ENCODE data around the gene NAB2.

- TF ChIP-seq, protein P1, sequence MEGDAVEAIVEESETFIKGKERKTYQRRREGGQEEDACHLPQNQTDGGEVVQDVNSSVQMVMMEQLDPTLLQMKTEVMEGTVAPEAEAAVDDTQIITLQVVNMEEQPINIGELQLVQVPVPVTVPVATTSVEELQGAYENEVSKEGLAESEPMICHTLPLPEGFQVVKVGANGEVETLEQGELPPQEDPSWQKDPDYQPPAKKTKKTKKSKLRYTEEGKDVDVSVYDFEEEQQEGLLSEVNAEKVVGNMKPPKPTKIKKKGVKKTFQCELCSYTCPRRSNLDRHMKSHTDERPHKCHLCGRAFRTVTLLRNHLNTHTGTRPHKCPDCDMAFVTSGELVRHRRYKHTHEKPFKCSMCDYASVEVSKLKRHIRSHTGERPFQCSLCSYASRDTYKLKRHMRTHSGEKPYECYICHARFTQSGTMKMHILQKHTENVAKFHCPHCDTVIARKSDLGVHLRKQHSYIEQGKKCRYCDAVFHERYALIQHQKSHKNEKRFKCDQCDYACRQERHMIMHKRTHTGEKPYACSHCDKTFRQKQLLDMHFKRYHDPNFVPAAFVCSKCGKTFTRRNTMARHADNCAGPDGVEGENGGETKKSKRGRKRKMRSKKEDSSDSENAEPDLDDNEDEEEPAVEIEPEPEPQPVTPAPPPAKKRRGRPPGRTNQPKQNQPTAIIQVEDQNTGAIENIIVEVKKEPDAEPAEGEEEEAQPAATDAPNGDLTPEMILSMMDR (IDR thresholded peaks at IDR 0.05), result no peak
- TF ChIP-seq POLR2A (IDR thresholded peaks at IDR 0.05), result no peak
Observed at GRCh38 chr12:57103856-57104255, 14.9 kb downstream of the NAB2 start.

Measured in thyroid gland (tissue), 4 donors.